Sigmoid colon (tissue), 4 donors: ENCODE results near the gene PHYHIPL.

Source experiments
- CTCF ChIP-seq, 4 experiments: fragments of 450-650 bp in 3 of 4; fragments of 200-600 bp in 1 of 4; IDR thresholded peaks; one replicate each; pipeline ENCODE4 v1.5.1; 2016 to 2019; ENCODE audit warnings: antibody characterized with exemption in 4 of 4, mild to moderate bottlenecking in 3 of 4, moderate library complexity in 2 of 4
- POLR2A ChIP-seq, 2 donors: fragments of 450-650 bp; IDR thresholded peaks; one replicate each; pipeline ENCODE4 v1.6.1; 2016; ENCODE audit warnings: antibody characterized with exemption in 2 of 2, mild to moderate bottlenecking in 2 of 2, moderate library complexity in 2 of 2
- POLR2AphosphoS5 ChIP-seq, 4 donors: sonication (generic); formaldehyde crosslinking; IDR thresholded peaks; one replicate each; pipeline ENCODE4 v1.6.1; 2017; ENCODE audit warnings: antibody characterized with exemption in 4 of 4

- TF ChIP-seq CTCF (IDR thresholded peaks at IDR 0.05) (no peak), POLR2AphosphoS5 (IDR thresholded peaks at IDR 0.05) (no peak), POLR2A (IDR thresholded peaks at IDR 0.05) (no peak)
These were observed 93.2 kb downstream of the PHYHIPL start for GRCh38 chr10:59269651-59270050.
